ENCODE data around the gene HLA-B.

HLA-B gene

DNA sequence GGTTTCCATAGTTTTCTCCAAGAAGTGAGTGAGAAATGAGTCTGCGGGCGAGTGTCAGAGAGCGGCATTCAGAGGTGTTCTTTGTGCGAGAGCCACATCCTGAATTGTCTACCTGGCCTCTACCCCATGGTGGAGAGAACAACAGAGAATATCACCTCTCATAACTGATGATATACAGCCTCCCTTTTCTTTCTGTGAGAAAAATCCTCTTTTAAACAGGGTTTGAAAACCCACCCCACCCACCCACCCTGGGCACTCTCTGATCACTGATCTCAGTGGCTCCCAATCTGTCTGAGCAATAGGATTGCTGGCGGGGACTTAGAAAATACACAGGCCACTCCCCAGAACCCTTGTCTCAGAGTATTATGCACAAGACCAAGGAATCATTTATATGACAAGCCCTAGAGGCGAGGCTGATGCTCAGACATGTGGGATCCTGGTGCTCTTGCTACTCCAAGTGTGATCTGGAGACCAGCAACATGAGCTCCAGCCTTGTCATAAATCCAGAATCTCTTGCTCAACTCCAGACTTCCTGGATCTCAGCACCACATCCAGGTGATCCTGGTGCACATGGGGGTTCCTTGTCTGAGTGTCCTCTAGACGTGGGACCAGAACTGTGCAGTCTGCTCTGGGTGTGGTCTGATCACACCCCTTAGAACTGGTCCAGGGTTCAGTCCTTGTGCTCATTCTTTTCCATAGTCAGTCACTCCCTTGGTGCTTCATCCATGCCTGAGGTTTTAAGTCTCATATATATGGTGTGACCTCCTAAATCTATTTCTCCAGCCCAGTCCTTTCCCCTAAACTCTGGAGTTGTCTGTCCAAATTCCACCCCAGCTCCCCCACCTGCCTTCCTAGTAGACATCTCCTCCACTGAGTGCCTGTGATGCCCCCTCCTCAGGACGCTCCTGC, 5.3 kb downstream of the HLA-B start:
- DNase-seq = no peak

DNA sequence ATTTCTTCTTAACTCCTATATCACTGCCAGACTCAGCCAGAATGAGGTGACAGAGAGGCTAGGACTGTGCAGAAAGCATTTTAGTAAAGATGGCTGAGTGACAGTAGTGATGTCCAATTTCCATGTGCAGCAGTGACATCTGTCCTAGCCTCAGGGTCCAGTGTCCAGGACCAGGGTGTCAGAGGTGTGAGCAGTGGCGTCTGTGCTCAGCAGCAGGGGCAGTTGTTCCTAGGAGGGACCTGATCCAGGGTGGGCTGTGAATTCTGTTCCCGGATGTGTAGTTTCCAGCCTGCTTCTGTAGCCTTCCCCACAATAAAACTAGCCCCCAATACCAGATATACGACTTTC, 6.0 kb downstream of the HLA-B start:
- DNase-seq = no peak

DNA sequence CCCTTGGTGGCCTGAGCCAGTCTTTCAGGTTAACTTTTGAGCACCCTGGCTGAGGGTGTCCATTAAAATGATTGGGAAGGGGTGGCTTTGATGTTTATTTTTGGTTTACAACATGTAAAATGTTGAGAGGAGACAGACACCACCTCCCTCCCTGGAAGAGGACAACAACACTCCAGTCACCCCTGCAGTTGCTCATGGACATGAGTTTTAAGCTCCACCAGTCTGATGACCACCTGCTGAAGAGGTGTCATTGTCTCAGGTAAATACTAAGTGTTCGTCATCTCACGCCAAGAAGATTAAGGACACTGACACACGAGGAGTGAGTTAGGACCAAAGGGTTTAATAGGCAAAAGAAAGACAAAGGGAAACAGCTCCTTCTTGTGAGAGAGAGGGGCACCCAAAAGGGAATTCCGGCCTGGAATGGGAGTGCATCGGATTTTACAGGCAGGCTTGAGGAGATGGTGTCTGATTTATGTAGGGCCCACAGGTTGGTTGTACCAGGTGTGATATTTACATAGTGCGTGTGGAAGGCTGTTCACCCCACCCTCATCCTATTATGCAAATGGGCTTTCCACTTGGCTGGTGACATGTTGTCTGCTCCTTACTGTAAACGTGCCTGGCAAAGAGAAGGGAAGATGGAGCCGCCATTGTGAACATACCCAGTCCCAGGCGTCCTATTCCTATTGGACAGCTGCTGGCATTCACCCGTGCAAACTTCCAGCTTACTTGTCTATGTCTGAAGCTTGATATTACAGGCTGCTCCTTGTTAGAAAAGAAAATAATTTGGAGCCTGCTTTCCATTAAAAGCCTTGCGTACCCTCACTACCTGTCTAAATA, 6.6 kb downstream of the HLA-B start:
- DNase-seq = no peak

DNA sequence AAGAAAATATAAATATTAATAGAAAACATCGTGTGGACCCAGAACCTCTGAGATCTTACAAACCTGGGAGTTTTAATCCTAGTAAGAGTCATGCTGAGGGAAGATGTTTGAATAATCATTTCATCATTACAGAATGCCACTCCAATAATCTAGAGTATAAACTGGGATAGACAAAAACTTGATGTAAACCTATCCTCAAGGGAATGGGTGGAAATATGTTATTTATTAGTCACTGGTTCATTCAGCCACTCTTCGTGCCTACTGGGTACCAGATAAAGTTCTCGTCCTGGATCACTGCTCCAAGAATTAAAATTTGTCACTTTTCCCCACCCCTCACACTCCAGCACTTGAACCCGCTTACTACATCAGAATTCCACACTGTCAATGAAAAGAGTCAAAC, 7.7 kb downstream of the HLA-B start:
- DNase-seq = no peak

DNA sequence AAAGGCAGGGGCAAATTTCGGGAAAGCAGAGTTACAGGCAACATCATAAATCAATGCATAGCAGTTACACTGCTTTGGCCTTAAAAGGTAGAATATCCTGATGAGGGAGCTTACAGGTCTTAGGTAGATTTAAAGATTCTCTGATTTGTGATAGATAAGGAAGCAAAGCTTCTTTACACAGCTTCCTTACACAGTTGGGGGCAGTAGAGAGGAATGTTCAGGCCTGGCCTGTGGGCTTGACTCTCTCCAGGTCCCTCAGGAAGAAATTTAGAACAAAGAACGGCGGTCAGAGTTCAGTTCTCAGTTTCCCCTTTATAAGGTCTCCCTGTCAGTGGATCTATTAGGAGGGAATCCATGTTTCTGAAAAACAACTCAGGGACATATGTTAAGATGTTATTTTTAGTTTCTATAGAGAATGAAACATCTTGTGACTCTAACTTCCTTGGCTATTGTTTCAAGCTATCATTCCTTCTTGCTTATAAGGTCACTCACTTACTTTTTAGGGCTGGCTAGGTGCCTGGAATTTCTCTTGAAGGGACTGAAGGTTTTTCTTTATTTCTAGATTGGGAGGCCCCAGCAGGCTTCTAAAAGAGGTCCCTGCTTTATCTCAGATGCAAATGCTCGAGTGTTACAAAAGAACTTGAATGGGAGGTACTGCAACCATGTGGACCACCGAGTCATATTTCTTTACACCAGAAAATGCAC, 11.8 kb downstream of the HLA-B start:
- no peak for DNase-seq

DNA sequence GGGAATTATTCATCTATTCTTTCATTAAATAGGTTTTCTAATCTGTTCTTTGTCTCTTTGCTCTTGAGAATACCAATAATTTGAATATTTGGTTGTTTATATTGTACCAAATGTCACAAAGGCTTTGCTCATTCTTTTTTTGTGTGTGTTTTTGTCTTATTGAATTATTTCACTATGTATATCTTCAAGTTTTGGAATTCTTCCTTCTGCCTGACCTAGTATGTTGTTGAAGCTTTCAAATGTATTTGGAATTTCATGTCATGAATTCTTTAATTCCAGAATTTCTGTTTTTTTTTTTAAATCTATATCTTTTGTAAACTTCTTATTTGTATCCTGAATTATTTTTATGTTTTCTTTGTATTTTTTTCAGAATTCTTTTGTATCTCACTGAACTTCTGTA, 16.8 kb downstream of the HLA-B start:
- no peak for DNase-seq

DNA sequence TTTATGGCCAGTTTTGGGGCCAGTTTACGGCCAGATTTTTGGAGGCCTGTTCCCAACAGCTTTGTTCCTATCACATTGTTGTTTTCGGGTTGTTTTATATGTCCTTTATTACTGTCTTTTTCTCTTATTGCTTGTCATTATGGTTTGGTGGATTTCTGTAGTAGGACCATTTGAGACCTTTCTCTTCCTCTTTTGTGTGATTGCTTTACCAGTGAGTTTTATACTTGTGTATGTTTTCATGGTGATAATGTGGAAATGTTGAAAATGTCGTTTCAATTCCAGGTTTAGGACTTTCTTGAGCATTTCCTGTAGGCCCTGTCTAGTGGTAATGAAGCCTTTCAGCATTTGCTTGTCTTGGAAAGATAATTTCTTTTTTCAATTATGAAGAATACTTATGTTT, 17.8 kb downstream of the HLA-B start:
- no peak for DNase-seq

DNA sequence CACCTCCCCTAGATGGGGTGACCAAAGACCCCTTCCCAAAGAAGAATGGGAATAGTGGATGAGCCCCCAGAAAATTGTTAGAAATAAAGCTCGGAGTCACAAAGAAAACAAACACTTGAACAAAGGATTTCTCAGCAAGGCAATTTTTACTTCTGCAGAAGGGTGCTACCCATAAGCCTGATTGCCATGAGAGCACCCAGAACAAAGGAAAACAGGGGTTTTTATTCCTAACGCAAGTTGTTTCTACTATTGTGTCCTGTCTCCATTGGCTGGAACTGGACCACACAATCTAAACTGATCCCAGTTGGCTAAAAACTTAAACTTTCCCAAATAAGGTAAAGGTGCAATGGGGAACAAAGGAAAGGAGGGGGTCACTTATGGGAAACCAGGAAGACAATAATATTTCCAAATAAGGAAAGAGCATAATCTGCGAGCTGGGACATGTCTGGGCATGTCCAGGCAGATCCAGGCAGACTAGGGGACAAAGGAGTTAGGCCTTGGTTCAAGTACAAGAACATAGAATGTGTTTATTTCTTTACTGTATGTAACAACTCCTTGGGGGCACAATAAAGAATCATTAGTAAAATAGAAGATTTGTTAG, 20.0 kb downstream of the HLA-B start:
- DNase-seq = no peak

DNA sequence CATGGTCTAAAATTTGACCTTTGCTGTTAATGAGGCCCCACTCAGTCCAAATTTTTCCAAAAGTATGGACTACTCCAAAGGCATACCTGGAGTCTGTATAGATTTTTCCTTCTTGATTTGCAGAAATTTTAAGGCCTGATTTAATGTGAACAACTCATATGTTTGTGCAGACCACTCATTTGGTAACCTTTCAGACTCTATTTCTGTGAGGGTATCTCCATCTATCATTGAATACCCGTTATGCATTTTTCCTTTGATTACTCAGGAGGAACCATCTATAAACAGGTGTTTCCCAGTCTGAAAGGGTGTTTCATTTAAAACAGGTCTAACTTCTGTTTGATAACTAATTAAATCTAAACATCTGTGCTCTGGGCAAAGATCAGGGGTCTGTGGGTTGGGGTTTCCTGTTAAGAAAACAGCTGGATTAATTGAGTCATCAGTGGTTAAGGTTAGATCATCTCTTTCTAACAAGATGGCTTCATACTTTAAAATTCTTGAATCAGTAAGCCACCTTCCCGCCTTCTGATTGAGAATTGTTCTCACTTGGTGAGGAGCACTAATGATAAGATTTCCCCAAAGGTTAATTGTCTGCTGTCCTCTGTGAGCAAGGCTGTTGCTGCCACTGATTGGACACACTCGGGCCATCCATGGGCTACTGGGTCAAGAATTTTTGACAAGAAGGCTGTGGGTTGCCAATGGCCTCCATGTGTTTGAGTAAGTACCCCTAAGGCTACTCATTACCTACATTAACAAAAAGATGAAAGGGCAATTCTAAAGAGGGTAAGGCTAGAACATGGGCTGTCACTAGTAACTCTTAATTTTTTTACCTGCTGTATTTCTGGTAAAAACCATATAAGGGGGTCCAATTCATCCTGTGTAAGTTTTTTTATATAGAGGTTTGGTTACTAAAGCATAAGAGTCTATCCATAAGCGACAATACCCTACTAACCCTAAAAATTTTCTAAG, 24.1 kb downstream of the HLA-B start:
- no peak for DNase-seq

DNA sequence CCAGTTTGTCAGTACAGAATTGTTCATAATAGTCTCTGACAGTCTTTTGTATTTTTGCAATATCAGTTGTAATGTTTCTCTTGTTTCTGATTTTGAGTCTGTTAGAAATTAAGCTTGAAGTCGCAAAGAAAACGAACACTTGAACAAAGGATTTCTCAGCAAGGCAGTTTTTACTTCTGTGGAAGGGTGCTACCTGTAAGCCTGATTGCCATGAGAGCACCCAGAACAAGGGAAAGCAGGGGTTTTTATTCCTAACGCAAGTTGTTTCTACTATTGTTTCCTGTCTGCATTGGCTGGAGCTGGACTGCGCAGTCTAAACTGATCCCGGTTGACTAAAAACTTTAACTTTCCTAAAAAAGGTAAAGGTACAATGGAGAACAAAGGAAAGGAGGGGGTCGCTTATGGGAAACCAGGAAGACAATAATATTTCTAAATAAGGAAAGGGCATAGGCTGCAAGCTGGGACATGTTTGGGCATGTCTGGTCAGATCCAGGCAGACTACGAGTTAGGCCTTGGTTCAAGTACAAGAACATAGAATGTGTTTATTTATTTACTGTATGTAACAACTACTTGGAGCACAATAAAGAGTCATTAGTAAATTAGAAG, 28.5 kb downstream of the HLA-B start:
- DNase-seq = no peak

DNA sequence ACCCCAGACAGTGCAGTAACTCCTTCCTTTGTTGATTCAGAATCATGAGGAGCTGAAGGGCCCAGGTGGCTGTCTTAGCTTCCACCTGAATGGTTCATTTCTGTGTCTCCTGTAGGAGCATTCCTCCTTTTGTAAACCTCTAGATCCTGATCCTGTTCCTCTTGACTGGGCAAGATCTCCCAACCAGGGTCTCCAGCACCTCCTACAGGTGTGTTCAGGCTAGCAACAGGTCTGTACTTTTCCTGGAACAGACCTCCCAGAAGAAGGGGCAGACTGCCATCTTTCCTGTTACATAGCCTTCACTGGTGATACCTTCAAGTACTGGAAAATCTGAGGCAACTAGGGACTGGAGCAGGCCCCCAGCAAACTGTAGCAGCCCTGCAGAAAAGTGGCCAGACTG, 35.2 kb downstream of the HLA-B start:
- DNase-seq = no peak

DNA sequence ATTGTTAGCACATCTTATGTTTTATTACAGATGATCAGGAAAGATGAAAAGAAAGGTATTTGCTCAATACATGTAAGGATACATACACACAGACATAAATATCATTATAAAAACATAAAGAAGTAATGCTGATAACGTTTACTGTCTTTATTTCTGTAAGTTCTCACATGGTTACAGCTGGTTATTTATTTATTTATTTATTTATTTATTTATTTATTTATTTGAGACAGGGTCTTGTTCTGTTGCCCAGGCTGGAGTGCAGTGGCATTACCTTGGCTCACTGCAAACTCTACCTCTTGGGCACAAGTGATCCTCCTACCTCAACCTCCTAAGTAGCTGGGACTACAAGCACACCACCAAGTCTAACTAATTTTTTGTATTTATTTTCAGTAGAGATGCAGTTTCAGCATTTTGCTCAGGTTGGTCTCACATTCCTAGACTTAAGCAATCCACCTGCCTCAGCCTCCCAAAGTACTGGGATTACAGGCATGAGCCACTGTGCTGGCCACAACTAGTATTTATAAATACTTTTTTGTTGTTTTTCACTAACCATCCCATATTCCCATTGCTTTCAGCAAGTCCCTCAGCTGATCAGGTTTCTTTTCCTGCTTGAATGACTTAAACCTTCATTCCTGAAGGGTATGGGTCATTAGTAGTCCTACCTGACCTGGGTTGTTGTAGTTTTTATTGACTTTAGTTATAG, 35.8 kb downstream of the HLA-B start:
- no peak for DNase-seq

DNA sequence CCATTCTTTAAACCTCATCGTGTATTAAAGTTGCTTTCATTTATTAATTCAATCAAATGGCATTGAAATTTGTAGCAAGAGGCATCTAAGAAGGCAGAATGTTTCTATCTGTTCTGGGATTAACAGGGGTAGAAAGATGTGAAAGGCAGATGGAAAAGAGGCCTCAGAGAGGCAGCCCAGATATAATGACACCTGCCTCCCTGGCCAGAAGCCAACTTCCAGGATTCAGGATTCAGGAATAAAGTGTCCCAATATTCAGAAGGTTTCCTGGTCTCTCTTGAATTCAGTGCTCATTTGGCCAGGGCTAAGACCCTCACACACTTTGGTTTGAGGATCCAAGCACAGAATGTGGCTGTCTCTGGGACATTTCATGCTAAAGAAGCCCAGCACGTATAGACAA, 39.9 kb downstream of the HLA-B start:
- no peak for DNase-seq

DNA sequence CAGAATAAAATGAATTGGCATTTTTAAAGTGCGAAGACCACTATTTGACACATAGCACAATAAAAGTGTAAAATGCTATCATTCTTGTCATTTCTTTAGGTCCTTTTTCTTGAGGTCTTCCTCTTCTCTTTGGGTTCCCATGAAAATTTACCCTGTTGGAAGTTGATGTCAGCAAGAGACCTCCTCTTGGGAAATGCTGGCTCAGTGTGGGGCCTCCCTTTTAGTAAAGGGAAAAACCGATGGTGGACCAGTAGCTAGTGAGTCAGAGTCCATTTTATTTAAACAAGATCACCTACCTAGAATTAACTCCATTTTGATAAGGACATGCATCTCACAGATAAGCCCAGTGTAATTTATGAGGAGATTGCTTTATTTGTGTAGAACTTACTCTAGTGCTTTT, 47.3 kb downstream of the HLA-B start:
- DNase-seq = no peak

DNA sequence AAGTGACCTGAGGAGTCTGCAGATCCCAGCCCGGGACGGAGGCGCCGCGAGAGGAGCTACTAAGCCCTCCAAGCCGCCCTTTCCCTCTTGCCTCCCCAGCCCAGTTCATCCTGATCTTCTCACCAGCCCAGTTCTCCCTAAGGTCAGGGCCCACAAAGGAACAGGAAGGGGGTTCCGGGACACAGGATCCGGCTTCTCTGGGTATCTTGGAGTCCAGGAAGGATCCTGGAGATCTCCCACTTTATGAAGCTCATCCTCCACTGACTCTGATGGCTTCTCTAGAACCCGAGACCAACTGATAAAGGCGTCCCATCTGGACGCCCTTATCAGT, 48.2 kb downstream of the HLA-B start:
- no peak for DNase-seq

DNA sequence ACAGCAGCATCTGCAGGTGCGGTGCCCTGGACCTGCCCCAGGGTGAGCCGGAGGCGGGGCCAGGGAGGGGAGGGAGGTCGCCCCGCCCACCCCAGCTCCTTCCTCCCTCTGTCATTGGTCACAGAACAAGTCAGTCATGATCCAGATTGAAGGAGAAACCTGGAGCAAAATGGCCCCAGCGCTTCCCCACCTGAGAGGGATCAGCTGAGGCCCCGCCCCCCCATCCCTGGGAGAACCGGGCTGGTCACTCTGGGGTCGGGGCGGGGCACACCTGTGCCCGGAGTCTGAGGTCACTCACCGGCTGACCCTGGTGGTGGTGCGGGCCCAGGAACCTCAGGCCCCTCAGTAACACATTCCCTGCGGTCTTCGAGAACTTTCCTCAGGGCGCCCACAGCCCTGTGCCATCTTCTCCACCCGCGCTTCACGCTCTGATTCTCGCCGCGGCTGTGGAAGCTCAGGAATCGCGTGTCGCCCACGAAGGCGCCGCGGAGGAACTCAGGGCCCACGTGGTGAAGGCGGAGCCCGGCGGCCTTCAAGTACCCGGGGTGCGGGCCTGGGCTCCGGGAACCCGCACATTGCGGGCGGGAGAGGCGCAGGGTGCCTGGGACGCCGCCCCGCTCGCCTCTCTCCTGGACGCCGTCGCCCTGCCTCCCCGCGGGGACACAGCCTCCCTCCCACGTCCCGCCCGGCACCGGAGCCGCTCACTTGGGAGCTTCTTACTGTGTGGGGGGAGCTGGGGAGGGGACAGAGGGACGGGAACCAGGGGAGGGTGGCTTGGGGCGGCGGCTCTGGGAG, 48.7 kb downstream of the HLA-B start:
- DNase-seq = no peak

DNA sequence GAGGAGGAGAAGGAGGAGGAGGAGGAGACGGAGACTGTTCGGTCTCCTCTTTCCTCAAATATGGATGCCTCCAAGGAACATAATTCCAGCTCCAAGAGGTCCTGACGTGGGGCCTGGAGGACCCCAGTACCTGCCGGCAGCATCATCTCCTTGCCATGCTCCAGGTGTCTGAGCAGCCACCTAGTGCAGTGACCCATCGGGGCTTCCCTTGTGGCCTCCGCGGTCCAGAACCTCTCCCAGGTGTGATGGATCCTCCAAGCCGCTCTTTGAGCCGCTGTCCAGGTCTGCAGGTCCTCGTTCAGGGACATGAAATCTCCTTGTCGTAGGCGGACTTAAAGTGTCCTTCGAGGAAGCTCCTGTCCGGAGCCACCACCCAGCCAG, 49.3 kb downstream of the HLA-B start:
- no peak for DNase-seq

DNA sequence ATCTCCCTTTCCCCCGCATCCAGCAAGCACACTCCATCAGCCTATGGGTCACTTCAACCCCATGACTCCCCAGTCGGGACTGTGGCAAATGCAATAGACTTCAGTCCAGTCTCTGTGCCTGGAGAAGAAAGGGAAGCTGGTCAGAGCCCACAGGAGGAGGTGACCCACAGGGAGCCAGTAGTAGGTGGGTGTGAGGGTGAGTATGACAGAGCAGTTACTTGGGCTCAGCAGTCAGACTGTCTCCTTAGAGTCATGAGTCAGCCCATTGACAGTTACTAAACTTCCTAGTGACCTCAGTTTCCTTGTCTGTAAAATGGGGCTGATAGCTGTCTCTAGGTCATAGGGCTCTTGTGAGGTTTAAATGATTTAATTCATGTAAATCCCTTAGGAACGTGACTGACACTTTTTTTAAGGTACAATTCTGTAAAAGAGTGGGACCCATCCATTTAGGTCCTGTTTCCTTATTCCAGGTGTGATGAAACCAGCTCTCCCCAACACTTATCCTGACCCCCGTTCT, 51.2 kb downstream of the HLA-B start:
- DNase-seq = no peak

DNA sequence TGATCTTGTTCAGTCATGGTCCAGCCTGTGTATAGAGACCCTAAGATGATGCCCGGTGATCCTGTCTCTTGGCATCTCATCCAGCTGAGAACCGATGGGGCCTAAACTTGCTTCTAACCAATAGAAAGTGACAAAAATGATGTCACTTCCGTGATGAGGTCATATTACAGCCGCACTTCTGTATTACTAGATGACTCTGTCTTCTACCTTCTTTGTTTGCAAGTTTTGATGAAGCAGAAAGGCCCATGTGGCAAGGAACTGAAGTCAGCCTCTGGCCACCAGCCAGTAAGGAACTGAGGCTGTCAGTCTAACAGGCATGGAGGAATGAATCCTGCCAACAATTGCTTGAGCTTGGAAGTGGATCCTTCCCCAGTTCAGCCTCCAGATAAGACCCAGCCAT, 52.3 kb downstream of the HLA-B start:
- no peak for DNase-seq
